HG03575 (cell line): ENCODE data around the gene OGFOD1.

Experiments
- ATAC-seq: cut with Tn5 transposase; IDR thresholded peaks from one replicate; pipeline ENCODE4 v1.9.1; 2021; ENCODE audit not compliant: unreplicated experiment, insufficient number of reproducible peaks, low FRiP score; ENCODE audit errors: extremely low read depth

Gene OGFOD1

DNA sequence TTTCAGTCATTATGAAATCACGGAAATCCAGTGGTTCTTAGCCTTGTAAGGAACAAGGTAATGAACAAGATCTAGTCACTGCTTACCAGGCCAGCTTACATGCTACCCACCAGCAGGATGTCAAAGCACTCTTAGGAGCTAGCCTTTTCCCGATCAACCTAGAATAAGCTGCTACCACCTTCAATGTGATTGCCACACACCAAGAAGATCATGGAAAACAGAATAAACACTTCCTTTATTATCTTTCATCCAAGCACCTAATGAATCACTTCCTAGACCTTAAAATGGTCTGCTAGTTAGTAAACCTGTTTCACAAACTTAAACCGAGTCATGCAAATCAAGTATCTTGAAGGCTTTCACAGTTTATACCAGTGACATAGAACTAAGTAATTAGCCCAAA, 63.5 kb downstream of the OGFOD1 start:
- no peak for ATAC-seq

DNA sequence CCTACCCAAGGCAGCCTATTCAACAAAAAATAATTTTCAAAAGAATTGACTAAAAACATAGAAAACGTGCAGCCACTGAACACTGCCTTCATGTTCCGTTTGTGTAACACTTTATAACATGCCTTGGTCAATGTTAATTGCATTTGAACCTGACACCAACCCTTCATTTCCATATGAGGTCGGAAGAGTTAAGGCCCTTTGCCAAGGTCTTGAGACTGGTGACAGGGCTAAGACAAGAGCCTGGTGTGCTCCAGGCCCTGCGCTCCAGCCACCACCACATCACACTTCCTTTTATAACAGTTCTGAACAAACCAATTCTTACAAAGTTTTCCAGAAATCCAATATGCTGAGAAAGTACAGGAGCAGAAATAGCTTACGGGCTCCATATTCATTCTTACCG, 64.3 kb downstream of the OGFOD1 start:
- ATAC-seq = no peak

DNA sequence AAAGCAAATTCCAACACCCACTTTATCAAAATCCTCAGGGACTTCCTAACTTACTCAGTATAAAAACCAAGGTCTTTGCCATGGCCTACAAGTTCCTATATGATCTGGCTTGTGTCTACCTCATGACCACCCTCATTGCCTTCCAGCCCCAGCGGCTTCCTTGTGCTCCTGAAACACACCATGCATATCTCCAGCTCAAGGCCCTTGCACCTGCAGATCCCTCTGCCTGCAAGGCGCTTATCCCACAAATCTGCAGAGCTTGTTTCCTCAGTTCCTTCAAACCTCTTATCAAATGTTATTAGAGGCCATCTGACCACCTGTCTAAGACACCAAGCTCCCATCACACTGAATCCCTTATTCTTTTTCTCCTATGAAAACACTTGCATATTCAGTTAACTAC, 65.9 kb downstream of the OGFOD1 start:
- no peak for ATAC-seq

DNA sequence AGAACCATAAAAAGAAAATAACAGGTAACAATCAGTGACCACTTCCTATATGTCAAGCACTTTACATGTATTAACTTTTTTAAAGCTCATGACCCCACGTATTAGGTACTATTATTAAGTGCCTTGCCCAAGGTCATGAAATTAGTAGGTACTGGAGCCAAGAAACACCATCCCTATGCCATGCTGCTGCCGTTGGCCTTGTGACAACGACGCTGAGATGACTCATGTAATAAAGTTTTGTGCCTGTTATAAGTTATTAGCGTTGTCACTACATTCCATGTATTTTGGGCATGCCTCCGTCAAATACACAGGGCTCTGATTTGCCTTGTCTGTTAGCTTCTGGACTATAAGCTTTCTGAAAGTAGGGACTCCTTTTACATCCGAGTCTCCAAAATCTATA, 67.1 kb downstream of the OGFOD1 start:
- no peak for ATAC-seq

DNA sequence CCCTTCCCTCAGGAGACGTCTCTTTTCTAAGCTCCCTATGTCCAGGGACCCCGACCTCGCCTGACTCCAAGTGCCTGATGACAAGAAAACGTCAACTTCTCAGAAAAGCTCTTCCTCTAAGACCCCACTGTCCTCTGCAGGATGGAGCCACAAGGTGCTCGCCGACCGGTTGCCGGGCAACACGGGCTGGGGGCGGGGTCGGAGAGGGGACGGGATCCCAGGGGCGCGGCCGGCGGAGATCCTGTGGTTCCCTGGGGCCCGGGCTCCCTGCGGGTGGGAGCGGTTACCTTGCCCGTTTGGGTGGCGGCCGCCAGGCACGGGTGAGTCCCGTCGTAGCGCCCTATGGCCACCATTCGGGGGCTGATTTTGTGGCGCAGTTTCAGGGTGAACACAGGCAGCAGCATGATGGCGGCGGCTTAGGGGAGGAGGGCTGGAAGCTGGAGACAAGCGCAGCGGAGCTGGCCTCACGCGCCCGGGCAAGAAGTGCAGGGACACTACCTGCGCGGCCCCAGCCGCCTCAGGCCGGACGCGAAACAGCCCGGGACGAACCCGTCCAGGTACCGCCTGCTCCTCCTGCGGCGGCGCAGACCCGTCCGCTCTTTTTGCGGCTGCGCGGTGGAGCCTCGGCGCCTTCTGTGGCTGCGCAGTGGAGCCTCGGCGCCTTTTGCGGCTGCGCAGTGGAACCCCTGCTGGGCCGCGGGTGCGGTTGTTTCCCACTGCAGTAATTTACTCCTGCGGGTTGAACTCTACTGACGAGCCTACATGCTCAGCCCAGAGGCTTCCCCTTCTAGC, 68.3 kb downstream of the OGFOD1 start, which contains the start of gene BBS2:
TSS of gene BBS2 (minus strand) at position 566 of the 792 bp plus-strand sequence. CDS start at position 404, 162 bp downstream.
- peak; percentile 34 for ATAC-seq

DNA sequence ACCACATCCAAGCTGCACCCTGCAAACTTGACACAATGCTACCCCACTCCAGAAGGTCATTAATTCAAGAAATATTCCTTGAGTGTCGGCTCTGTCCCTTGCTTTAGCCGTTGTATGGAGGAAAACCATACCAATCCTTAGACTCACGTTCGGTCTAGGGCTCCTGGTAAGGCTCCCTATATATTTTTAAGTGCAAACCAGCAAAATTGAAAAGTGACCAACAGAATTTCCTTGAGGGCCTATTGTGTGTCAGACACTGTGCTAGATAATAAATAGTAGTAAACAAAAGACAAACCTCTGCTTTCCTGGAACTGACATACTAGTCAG, 68.9 kb downstream of the OGFOD1 start:
- no peak for ATAC-seq

DNA sequence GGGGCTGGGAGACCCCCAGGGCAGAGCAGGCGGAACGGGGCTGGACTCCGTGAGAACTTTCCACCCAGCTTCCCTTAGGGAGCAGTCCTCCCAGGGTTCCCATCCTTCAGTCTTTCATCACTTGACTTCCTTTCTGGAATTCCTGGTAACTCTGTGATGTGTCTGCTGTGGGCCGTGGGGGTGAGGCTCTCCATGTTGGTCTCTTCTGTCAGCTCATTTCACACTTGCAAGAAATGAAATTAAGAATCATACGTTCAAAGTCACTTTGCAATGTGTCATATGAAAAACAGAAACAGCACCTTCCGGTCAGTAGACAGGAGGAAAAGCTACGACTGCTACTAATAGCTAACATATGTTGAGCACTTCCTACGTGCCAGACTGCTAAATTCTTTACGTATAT, 73.9 kb downstream of the OGFOD1 start:
- no peak for ATAC-seq
